ENCODE data around the gene NFATC1.

NFATC1 gene

GRCh38 chr18:79552140-79552631, 156.5 kb downstream of the NFATC1 start:
- DNase-seq (ENCODE audit: low read depth in 2 of 2, low spot score in 1 of 2), result no peak

GRCh38 chr18:79552696-79553095, 157.0 kb downstream of the NFATC1 start:
- no peak for DNase-seq (ENCODE audit: low read depth in 2 of 2, low spot score in 1 of 2)

- no peak for DNase-seq (ENCODE audit: low read depth in 2 of 2, low spot score in 1 of 2)
Measured at GRCh38 chr18:79553154-79553553, 157.4 kb downstream of the NFATC1 start.

GRCh38 chr18:79553696-79554095, 158.0 kb downstream of the NFATC1 start:
- no peak for DNase-seq (ENCODE audit: low read depth in 2 of 2, low spot score in 1 of 2)

GRCh38 chr18:79554321-79554720, 158.6 kb downstream of the NFATC1 start:
- DNase-seq (ENCODE audit: low read depth in 2 of 2, low spot score in 1 of 2), result no peak

- no peak for DNase-seq (ENCODE audit: low read depth in 2 of 2, low spot score in 1 of 2)
Measured at GRCh38 chr18:79554945-79555645, 159.4 kb downstream of the NFATC1 start.

GRCh38 chr18:79555885-79556284, 160.2 kb downstream of the NFATC1 start:
- no peak for DNase-seq (ENCODE audit: low read depth in 2 of 2, low spot score in 1 of 2)

GRCh38 chr18:79556829-79557585, 161.3 kb downstream of the NFATC1 start:
- no peak for DNase-seq (ENCODE audit: low read depth in 2 of 2, low spot score in 1 of 2)

GRCh38 chr18:79558196-79558932, 162.6 kb downstream of the NFATC1 start:
- DNase-seq (ENCODE audit: low read depth in 2 of 2, low spot score in 1 of 2), result no peak

GRCh38 chr18:79558933-79559416, 163.2 kb downstream of the NFATC1 start:
- no peak for DNase-seq (ENCODE audit: low read depth in 2 of 2, low spot score in 1 of 2)

- no peak for DNase-seq (ENCODE audit: low read depth in 2 of 2, low spot score in 1 of 2)
Measured at GRCh38 chr18:79559436-79559835, 163.7 kb downstream of the NFATC1 start.

GRCh38 chr18:79560042-79560860, 164.5 kb downstream of the NFATC1 start:
- no peak for DNase-seq (ENCODE audit: low read depth in 2 of 2, low spot score in 1 of 2)

- no peak for DNase-seq (ENCODE audit: low read depth in 2 of 2, low spot score in 1 of 2)
Measured at GRCh38 chr18:79560861-79561210, 165.1 kb downstream of the NFATC1 start.

GRCh38 chr18:79563949-79564348, 168.2 kb downstream of the NFATC1 start:
- DNase-seq (ENCODE audit: low read depth in 2 of 2, low spot score in 1 of 2), result no peak

GRCh38 chr18:79564441-79564840, 168.7 kb downstream of the NFATC1 start:
- no peak for DNase-seq (ENCODE audit: low read depth in 2 of 2, low spot score in 1 of 2)

- no peak for DNase-seq (ENCODE audit: low read depth in 2 of 2, low spot score in 1 of 2)
Measured at GRCh38 chr18:79566771-79567431, 171.2 kb downstream of the NFATC1 start.

- no peak for DNase-seq (ENCODE audit: low read depth in 2 of 2, low spot score in 1 of 2)
Measured at GRCh38 chr18:79567481-79568147, 171.9 kb downstream of the NFATC1 start.

GRCh38 chr18:79568543-79569205, 172.9 kb downstream of the NFATC1 start:
- DNase-seq (ENCODE audit: low read depth in 2 of 2, low spot score in 1 of 2), result no peak

GRCh38 chr18:79569720-79570119, 174.0 kb downstream of the NFATC1 start:
- DNase-seq (ENCODE audit: low read depth in 2 of 2, low spot score in 1 of 2), result no peak

Data from stimulated activated CD8-positive, alpha-beta memory T cell treated with anti-CD3 and anti-CD28 coated beads, Interleukin-4, amount 100 ng/mL, for 1 hour (primary cell).